ENCODE data around the gene CD68.
A peak's percentile ranks its signal among the peaks of the same experiment; 100 is the strongest.
"Not testable (repeated sequence)": the region's sequence is repeated elsewhere in the genome, so short reads cannot be mapped to it uniquely, and the experiment has no call there.

Gene CD68

DNA sequence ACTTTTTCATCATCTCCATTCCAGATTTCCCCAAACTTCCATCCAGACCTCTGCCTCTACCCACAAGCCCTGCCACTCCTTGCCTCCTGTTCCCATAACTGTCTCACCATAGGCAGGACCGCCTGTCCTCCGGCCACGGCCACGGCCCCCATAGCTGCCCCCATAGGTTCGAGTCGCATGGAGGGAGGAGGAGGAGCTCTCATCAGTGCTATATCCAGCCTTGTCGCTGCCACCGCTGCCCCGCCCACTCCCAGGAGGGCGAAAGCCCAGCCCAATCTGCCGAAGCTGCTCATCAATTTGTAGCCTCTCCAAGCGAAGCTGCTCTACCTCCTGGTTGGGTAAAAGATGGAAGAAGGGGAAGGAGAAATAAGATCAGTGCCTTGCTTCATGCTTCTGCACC lies 13.9 kb downstream of the CD68 start:
- H3K4me3 ChIP-seq (ENCODE audit: low read depth, low read length): no peak overlapping the region
- H3K9me3 ChIP-seq (ENCODE audit: control insufficient read depth, insufficient read depth, low read length): no peaks in the 10 kb centered on the region
- H3K9ac ChIP-seq (ENCODE audit: low read depth, low read length): no peak overlapping the region
- H3K27me3 ChIP-seq (ENCODE audit: control insufficient read depth, insufficient read depth, low read length): no peaks in the 10 kb centered on the region
- H3K4me1 ChIP-seq (ENCODE audit: control insufficient read depth, insufficient read depth, low read length): peaks cover 14% of the 10 kb centered on the region
- H3K27ac ChIP-seq (ENCODE audit: low read depth, low read length): no peak overlapping the region
- H3K36me3 ChIP-seq (ENCODE audit: control insufficient read depth, insufficient read depth, low read length): peaks cover 64% of the 10 kb centered on the region

DNA sequence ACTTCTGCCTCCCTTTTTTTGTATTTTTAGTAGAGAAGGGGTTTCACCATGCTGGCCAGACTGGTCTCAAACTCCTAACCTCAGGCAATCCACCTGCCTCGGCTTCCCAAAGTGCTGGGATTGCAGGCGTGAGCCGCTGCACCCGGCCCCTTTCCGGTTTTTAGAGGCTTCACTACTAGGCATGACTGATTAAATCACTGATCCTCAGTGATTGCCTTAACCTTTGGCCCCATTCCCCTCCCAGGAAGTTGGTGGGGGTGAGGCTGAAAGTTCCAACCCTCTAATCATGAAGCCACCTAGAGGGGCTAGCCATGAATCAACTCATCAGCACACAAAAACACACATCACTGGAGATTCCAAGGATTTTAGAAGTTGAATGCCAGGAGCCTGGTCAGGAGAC lies 18.1 kb downstream of the CD68 start:
- H3K36me3 ChIP-seq (ENCODE audit: control insufficient read depth, insufficient read depth, low read length): peaks cover 85% of the 10 kb centered on the region
- not testable (repeated sequence) for H3K9me3 ChIP-seq (ENCODE audit: control insufficient read depth, insufficient read depth, low read length); H3K27ac ChIP-seq (ENCODE audit: low read depth, low read length); H3K4me3 ChIP-seq (ENCODE audit: low read depth, low read length); H3K9ac ChIP-seq (ENCODE audit: low read depth, low read length); H3K4me1 ChIP-seq (ENCODE audit: control insufficient read depth, insufficient read depth, low read length); H3K27me3 ChIP-seq (ENCODE audit: control insufficient read depth, insufficient read depth, low read length)

GRCh38 chr17:7606280-7606679 lies 26.8 kb downstream of the CD68 start:
- Histone ChIP-seq H3K9ac (ENCODE audit: low read depth, low read length) (no peak overlapping the region), H3K4me1 (ENCODE audit: control insufficient read depth, insufficient read depth, low read length) (no peaks in the 10 kb centered on the region), H3K36me3 (ENCODE audit: control insufficient read depth, insufficient read depth, low read length) (peaks cover 56% of the 10 kb centered on the region)

DNA sequence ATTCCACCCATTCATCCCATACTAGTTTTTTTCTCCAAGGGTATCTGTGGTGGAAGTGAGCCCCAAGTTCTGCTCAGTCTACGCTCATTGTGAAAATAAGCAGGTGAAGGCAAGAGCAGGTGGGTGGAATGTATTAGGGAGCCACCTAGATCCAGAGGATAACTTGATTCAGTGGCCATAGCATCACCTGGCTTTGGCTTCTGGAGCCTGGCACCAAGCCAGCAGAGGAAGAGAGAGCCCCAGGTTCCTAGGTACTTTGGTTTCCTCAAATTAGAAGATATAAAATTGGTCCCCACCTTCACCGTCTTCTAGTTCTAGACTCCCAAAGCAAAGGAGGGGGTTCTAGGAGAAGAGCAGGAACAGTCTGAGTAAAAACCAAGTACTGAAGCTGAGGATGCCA lies 31.2 kb downstream of the CD68 start:
- Histone ChIP-seq H3K9ac (ENCODE audit: low read depth, low read length) (no peak overlapping the region), H3K9me3 (ENCODE audit: control insufficient read depth, insufficient read depth, low read length) (no peaks in the 10 kb centered on the region), H3K4me3 (ENCODE audit: low read depth, low read length) (no peak overlapping the region), H3K4me1 (ENCODE audit: control insufficient read depth, insufficient read depth, low read length) (peaks cover 18% of the 10 kb centered on the region), H3K27ac (ENCODE audit: low read depth, low read length) (no peak overlapping the region), H3K27me3 (ENCODE audit: control insufficient read depth, insufficient read depth, low read length) (no peaks in the 10 kb centered on the region), H3K36me3 (ENCODE audit: control insufficient read depth, insufficient read depth, low read length) (peaks cover 34% of the 10 kb centered on the region)

More at GRCh38 chr17:7606280-7606679, 26.8 kb downstream of the CD68 start:
- H3K27ac ChIP-seq (ENCODE audit: low read depth, low read length): no peak overlapping the region
- no peak overlapping the region for H3K4me3 ChIP-seq (ENCODE audit: low read depth, low read length)
- no peaks in the 10 kb centered on the region for H3K9me3 ChIP-seq (ENCODE audit: control insufficient read depth, insufficient read depth, low read length)
- no peaks in the 10 kb centered on the region for H3K27me3 ChIP-seq (ENCODE audit: control insufficient read depth, insufficient read depth, low read length)

DNA sequence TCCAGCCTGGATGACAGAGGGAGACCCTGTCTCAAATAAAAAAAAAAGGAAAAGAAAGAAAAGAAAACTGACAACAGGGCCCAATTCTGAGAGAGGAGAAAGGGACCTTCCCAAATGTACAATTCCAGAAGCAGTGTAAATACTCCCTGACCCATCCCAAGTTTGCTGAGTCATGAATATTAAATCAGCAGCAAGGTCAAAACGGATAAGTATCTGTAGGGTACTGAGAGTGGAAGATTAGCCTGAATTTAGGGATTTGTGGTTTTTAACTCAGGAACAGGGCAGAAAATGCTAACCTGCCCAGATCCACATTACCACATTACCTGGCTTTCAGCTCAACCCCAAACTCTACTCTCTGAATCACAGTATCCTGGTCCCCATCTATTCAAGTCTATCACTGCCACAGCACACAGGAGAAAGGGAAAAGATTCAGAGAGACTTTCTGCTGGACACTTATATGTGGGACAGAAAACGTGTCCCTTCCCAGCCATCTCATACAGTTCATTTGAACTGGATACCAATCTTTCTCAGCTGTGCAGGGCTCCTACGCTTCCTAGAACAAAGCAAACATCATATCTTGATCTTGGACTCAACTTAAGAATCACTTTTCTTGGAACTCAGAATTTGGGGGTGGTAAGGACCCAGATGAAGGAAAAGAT lies 32.3 kb downstream of the CD68 start:
- Histone ChIP-seq H3K9ac (ENCODE audit: low read depth, low read length) (no peak overlapping the region), H3K27me3 (ENCODE audit: control insufficient read depth, insufficient read depth, low read length) (no peaks in the 10 kb centered on the region), H3K4me3 (ENCODE audit: low read depth, low read length) (no peak overlapping the region), H3K9me3 (ENCODE audit: control insufficient read depth, insufficient read depth, low read length) (no peaks in the 10 kb centered on the region), H3K4me1 (ENCODE audit: control insufficient read depth, insufficient read depth, low read length) (peaks cover 18% of the 10 kb centered on the region), H3K27ac (ENCODE audit: low read depth, low read length) (no peak overlapping the region), H3K36me3 (ENCODE audit: control insufficient read depth, insufficient read depth, low read length) (peaks cover 22% of the 10 kb centered on the region)

DNA sequence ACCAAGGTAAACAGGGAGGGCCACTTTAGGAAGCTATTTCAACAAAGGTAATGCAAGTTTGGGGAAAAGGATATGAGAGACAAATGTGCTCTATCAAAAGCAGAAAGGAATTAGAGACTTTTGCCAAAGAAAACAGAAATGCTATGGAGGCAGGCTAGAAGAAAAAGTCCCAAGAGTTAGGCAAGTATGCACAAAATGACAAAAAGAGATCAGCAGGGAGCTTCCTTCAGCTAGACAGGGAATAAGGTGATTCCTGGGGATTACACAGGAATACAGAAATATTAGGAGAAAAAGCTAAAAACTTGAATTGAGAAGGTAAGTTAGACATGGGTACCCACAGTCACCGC lies 32.8 kb downstream of the CD68 start:
- no peak overlapping the region for H3K9ac ChIP-seq (ENCODE audit: low read depth, low read length)
- no peaks in the 10 kb centered on the region for H3K9me3 ChIP-seq (ENCODE audit: control insufficient read depth, insufficient read depth, low read length)
- H3K4me1 ChIP-seq (ENCODE audit: control insufficient read depth, insufficient read depth, low read length): peaks cover 18% of the 10 kb centered on the region
- H3K27me3 ChIP-seq (ENCODE audit: control insufficient read depth, insufficient read depth, low read length): no peaks in the 10 kb centered on the region
- H3K4me3 ChIP-seq (ENCODE audit: low read depth, low read length): no peak overlapping the region
- H3K36me3 ChIP-seq (ENCODE audit: control insufficient read depth, insufficient read depth, low read length): peaks cover 22% of the 10 kb centered on the region
- H3K27ac ChIP-seq (ENCODE audit: low read depth, low read length): no peak overlapping the region

- H3K36me3 ChIP-seq (ENCODE audit: control insufficient read depth, insufficient read depth, low read length): peaks cover 20% of the 10 kb centered on the region
- H3K4me1 ChIP-seq (ENCODE audit: control insufficient read depth, insufficient read depth, low read length): peaks cover 18% of the 10 kb centered on the region
- H3K9ac ChIP-seq (ENCODE audit: low read depth, low read length): peak overlapping the region; percentile 74
- peak overlapping the region; percentile 86 for H3K27ac ChIP-seq (ENCODE audit: low read depth, low read length)
- peak overlapping the region; percentile 90 for H3K4me3 ChIP-seq (ENCODE audit: low read depth, low read length)
- no peaks in the 10 kb centered on the region for H3K27me3 ChIP-seq (ENCODE audit: control insufficient read depth, insufficient read depth, low read length)
- no peaks in the 10 kb centered on the region for H3K9me3 ChIP-seq (ENCODE audit: control insufficient read depth, insufficient read depth, low read length)
These were observed 34.5 kb downstream of the CD68 start for GRCh38 chr17:7613769-7614424.

- H3K27me3 ChIP-seq (ENCODE audit: control insufficient read depth, insufficient read depth, low read length): no peaks in the 10 kb centered on the region
- H3K9ac ChIP-seq (ENCODE audit: low read depth, low read length): peak within 1 kb of the TSS; percentile 74
- peak within 1 kb of the TSS; percentile 86 for H3K27ac ChIP-seq (ENCODE audit: low read depth, low read length)
- no peaks in the 10 kb centered on the region for H3K9me3 ChIP-seq (ENCODE audit: control insufficient read depth, insufficient read depth, low read length)
- peaks cover 18% of the 10 kb centered on the region for H3K4me1 ChIP-seq (ENCODE audit: control insufficient read depth, insufficient read depth, low read length)
- H3K36me3 ChIP-seq (ENCODE audit: control insufficient read depth, insufficient read depth, low read length): peaks cover 20% of the 10 kb centered on the region
- peak within 1 kb of the TSS; percentile 90 for H3K4me3 ChIP-seq (ENCODE audit: low read depth, low read length)
These were observed 35.2 kb downstream of the CD68 start, which contains the start of gene FXR2 for GRCh38 chr17:7614425-7615264. TSS of gene FXR2 (minus strand) at chr17:7614897. CDS start at chr17:7614532, 365 bp downstream.

GRCh38 chr17:7615265-7615747 lies 35.9 kb downstream of the CD68 start:
- Histone ChIP-seq H3K9me3 (ENCODE audit: control insufficient read depth, insufficient read depth, low read length) (no peaks in the 10 kb centered on the region), H3K36me3 (ENCODE audit: control insufficient read depth, insufficient read depth, low read length) (peaks cover 19% of the 10 kb centered on the region), H3K27me3 (ENCODE audit: control insufficient read depth, insufficient read depth, low read length) (no peaks in the 10 kb centered on the region), H3K9ac (ENCODE audit: low read depth, low read length) (peak overlapping the region; percentile 62), H3K4me3 (ENCODE audit: low read depth, low read length) (peak overlapping the region; percentile 58), H3K4me1 (ENCODE audit: control insufficient read depth, insufficient read depth, low read length) (peaks cover 18% of the 10 kb centered on the region), H3K27ac (ENCODE audit: low read depth, low read length) (peak overlapping the region; percentile 80)

DNA sequence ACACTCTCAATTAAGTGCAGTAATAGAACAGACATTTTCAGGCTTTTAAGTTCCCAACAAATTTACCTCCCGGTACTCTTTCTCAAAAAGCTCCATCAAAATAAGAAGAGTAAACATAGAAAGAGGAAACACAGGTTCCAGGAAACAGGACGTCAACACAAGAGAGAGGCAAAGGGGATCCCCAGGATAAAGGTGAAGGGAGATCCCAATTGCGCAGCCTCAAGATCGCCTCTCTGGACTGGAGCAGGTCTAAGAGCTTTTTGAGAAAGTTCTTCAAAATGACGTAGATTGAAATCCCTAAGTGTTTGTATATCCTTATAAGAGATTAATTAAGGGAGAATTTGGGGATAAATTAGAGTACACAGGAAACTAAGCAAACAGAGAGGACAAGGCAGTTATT lies 39.2 kb downstream of the CD68 start:
- no peak overlapping the region for H3K27ac ChIP-seq (ENCODE audit: low read depth, low read length)
- no peaks in the 10 kb centered on the region for H3K27me3 ChIP-seq (ENCODE audit: control insufficient read depth, insufficient read depth, low read length)
- H3K4me3 ChIP-seq (ENCODE audit: low read depth, low read length): no peak overlapping the region
- no peaks in the 10 kb centered on the region for H3K9me3 ChIP-seq (ENCODE audit: control insufficient read depth, insufficient read depth, low read length)
- H3K9ac ChIP-seq (ENCODE audit: low read depth, low read length): no peak overlapping the region
- no peaks in the 10 kb centered on the region for H3K36me3 ChIP-seq (ENCODE audit: control insufficient read depth, insufficient read depth, low read length)
- peaks cover 4% of the 10 kb centered on the region; the same call in 1 of the 2 replicates for H3K4me1 ChIP-seq (ENCODE audit: control insufficient read depth, insufficient read depth, low read length)

DNA sequence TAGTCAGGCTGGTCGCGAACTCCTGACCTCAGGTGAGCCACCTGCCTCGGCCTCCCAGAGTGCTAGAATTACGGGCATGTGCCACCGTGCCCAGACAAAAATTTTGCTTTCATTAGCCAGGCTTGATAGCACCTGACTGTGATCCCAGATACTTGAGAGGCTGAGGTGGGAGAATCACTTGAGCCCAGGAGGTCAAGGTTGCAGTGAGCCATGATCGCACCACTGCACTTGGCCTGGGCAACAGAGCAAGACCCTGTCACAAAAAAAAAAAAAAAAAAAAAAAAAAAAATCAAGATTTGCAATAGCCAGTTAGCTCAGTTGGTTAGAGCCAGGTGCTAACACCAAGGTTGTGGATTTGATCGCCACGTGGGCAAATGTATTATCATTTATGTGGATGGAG lies 41.4 kb downstream of the CD68 start:
- H3K36me3 ChIP-seq (ENCODE audit: control insufficient read depth, insufficient read depth, low read length): no peaks in the 10 kb centered on the region
- H3K9ac ChIP-seq (ENCODE audit: low read depth, low read length): no peak overlapping the region
- no peak overlapping the region for H3K27ac ChIP-seq (ENCODE audit: low read depth, low read length)
- H3K4me3 ChIP-seq (ENCODE audit: low read depth, low read length): no peak overlapping the region
- H3K4me1 ChIP-seq (ENCODE audit: control insufficient read depth, insufficient read depth, low read length): no peaks in the 10 kb centered on the region
- no peaks in the 10 kb centered on the region for H3K9me3 ChIP-seq (ENCODE audit: control insufficient read depth, insufficient read depth, low read length)
- H3K27me3 ChIP-seq (ENCODE audit: control insufficient read depth, insufficient read depth, low read length): no peaks in the 10 kb centered on the region

Data from HUES48 (cell line).